C4-2B (cell line): Measurements from ENCODE around the gene GPR15.

Experiments used
- CTCF ChIP-seq: fragments of 450-650 bp; conservative IDR thresholded peaks from 2 replicates; pipeline ENCODE4 v1.5.1; 2017; ENCODE audit warnings: mild to moderate bottlenecking
- ZFX ChIP-seq: fragments of 450-650 bp; IDR thresholded peaks from 2 replicates; pipeline ENCODE4 v1.6.1; 2017

- TF ChIP-seq CTCF (no peak), ZFX (no peak)
Observed at GRCh38 chr3:98567666-98568270, 36.0 kb downstream of the GPR15 start.
